Stimulated activated CD4-positive, alpha-beta T cell treated with anti-CD3 and anti-CD28 coated beads, Interleukin-4, amount 100 ng/mL, for 1 hour (primary cell): ENCODE measurements around the gene GPATCH2L.
A peak's percentile ranks its signal among the peaks of the same experiment; 100 is the strongest.

Experiments
- DNase-seq: peaks from one replicate; pipeline ENCODE4 v3.0.0-alpha.2; 2020

Gene GPATCH2L

DNA sequence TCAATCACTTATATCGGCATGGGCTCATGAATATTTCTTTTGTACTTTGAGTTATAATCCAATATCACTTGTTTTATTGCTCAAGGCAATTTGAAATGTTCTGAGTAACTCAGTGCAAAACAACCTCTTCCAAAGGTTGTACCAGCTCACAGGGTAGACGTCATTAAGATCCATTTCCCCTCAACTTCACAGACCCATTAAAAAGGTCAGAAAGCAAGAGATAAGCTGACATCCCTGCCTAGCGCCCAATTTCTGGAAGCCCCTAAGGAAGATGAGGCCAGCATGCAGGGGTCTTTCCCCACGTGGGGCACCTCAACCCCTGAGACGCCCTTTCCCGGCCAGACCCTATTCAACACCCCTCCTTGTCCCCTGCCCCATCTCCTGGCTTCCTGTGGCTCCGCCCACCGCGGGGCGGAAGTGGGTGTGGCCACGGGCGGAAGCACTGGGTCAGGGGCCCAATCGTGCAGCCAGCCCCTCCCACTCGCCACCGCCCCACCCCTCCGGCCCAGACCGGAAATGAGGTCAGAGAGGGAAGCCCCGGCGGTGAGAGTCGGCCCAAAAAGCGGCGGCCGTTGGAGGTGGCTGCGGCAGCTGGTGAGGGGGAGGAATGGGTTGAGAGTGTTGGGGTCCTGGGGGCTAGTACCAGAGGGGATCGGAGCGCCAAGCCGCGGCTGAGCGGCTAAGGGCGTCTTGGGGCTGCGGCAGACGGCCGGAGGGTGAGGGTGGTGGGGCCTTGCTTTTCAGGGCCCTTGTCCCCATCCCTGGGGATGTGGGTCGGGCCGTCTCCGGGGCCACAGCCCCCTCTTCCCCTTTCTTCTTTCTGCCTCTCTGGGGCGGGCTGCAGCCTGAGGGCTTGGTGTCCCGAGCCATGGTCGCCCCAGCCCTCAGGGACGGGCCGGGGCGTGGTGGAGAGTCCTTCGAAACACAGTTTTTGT lies at the start of gene GPATCH2L:
Gene GPATCH2L (plus strand): TSS at position 525 of the 935 bp plus-strand sequence. CDS start 2,442 bp downstream, outside the sequence.
- DNase-seq = peak; percentile 98

DNA sequence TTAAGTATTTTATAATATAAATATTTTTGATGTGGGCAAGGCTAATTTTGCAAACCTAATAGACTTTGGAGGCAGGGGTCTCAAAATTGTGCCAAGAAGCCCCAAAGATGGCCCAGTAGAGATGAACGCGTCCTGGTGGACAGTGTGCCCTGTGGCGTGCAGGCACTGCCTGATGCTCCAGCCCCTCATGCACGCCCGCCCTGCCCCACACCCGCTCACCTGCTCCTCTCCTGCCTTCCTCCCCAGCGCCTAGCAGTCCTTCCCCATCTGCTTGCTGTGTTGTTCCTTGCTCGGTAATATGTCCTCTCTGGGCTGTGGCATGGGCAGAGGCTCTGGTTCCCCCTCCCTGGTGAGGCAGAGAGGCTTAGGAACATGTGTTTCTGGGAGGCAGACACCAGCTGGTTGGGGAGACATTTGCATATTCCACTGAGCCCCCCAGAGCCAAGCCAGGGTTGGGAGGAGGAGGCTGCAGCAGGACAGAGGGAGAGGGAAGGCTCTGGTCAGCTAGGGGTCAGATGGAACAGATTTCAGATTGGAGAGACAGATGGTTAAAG lies 46.8 kb upstream of the GPATCH2L start:
- DNase-seq = no peak

DNA sequence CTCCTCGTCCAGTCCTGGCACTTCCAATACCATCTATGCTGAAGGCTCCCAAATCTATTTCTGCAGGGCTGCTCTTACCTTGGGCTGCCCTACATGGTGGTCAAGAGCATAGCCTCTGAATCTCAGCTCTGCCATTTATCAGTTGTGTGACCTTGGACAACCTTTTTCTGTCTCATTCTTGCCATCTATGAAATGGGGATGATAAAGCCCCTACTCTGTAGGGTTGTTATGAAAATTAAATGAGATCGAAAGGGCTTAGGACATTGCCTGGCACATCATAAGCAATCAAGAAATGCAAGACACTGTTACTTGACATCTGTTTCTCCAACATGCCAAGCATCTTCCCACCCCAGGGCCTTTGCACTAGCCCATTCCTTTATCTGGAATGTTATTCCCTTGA lies 45.5 kb upstream of the GPATCH2L start:
- DNase-seq = no peak

DNA sequence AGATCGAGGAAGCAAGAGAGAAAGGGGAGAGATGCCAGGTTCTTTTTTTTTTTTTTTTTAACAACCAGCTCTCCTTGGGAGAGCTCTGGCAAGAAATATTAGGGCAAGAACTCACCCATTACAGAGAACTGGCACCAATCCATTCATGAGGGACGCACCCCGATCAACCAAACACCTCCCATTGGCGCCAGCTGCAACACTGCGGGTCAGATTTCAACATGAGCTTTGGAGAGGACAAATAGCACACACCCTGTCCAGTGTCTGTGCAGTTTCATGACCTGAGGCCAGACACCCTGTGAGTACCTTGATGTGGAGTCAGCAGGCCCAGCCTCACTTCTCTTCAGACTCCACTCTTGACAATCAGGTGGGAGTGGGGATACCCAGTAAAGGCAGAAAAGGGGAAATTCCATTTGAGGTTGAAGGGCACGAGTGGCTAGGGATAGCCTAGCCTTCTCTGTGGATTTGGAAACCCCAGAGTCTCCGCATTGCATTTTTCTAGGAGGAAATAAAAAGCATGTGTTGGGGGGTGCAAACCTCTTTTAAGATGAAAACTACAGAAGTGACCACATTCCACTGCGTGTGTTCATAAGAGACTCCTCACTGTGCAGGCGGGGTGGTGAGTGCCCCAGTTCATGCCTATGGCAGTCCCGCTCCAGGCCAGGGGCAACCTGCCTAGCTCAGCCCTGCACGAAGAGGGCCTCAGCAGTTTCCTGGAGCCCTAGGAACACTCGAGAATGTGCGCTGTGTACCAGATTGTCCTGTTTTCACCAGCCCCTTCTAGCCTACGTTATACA lies 42.4 kb upstream of the GPATCH2L start:
- DNase-seq = no peak

DNA sequence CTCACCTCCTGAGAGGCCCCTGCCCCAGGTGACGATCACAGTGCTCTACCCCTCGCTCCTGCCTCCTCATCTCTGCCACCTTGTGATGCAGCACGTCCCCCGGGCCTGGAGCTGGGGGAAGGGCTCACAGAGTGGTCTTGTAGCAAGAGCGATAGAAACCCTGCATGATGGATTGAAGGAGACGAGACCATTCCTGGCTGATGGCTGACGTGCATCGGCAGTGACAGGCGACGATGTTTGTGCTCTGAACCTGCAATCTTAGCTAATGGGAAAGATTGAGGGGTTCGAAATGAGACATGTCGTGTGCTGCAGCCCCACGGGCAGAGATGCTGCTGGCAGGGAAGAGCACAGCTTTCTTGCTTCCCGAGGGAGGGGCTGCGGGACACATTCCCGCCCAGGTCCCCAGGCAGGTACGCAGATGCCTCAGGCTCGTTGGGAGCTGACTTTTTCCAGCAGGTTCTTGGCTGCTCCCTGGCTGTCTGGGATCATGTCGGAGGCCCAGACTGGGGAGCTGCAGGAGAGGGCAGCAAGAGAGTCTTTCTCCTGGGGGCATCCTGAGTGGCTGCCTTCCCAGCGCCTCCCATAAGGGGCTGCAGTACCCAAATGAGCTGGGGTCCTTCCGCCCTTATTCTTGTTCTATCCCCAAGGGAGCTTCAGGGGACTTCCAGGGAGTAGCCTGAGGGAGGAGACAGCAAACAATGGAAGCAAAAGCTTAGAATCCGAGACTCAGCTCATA lies 38.7 kb upstream of the GPATCH2L start:
- no peak for DNase-seq

DNA sequence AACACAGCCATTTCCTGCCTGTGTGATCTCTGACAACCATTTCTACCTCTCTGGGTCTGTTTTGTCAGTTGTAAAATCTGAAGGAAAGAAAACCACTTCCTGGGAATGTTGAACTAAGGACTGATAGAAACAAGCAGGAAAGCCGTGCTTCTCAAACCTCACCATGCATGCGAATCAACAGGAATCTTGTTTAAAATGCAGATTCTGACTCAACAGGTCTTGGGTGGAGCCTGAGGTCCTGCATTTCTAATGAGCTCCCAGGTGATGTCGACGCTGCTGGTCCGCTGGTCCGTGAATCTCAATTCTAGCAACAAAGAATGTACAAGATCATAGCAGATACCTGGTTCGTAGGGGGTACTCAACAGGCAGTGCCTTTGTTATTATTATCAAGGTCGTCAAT lies 38.0 kb upstream of the GPATCH2L start:
- DNase-seq = no peak

DNA sequence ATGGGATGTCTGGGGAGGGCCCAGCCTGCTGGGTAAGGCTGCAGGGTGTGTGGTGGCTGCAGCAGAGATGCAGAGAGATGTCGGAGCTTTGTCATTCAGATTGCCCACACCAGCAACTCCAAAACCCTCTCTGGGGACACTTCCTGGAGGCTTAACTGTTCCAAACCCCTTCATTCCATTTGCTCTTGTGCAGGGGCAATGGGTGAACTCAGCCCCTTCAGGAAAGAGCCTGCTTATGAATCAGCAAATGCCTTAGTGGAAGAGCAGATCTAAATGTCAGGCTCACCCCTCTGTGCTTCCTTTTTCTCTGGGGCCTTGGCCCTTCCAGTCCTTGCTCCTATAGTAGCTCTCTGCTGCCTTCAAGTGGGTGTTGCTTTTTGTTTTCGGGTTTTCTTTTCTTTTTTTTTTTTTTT lies 36.7 kb upstream of the GPATCH2L start:
- no peak for DNase-seq

DNA sequence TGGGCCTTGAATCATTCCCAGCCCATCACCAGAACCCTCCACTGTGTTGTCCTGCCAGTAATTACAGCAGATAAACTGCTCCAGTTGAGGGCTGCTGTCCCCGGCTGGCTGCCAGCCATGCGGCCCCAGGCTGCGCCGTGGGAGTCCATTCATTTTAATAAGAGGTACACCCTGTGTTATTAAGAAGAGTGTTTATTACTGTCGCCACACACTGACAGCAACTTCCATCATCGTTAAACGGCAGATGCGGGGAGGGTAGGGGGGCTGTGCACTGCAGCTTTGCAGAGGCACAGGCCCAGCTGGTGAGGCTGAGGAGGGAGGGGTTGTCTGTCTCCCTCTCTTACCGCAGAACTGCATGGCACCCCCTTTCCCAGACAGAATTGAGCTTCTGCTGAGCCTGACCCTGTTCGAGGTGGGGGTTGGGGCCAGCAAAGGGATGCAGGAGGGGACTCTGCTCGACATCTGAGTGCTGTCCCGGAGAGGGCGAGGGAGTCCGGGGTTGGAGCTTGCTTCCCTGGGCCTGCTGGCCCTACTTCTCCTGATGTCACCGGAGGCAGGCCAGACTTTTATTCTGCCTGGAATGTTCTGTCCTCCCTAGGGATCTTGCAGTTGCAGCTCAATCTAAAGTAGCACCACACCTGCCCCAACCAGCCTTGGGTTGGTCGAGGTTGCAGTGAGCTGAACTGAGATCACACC lies 33.8 kb upstream of the GPATCH2L start:
- no peak for DNase-seq

DNA sequence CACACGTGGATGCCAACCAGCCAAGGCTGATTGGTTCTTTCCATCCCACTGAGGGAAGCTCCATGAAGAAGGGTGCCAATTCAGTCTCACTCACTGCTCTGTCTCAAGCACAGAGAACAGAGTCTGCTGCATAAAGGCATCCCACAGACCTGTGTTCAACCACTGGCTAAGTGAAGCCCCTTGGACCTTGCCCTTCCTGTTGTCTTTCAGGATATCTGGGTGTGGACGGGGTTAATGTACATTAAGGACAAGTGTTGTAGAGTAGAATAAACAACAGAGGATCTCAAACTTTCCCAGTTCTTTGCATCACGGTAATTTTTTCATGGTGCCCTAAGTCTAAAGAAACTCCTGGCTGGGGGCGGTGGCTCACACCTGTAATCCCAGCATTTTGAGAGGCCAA lies 33.1 kb upstream of the GPATCH2L start:
- no peak for DNase-seq

DNA sequence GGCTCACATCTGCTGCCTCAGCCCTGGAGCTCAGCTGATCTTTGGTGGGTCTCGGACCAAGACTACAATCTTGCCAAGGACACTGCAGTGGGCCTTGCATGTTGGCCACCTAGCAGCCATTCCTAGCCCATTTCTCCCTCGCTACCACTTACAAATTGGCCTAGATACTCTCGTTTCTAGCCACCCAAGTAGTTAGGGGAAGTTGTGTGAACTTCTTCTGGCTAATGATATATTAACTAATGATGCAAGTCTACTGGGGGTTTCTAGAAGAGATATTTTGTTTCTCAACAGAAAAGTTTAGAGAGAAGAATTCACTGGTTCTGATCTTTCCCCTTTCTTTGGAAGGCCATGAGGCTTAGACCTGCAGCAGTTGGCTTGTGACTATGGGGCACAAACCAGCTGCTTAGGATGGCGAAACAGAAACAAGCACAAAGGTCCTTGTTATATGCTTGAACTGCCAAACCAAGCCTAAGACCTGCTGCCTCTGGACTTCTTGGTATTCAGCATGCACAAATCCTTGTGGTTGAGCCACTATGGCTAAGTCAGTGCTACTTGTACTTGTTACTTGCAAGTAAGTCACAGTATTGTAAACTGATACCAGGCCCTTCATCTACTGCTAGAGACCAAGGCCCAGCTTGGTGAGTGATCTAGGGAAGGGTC lies 30.5 kb upstream of the GPATCH2L start:
- DNase-seq = no peak

DNA sequence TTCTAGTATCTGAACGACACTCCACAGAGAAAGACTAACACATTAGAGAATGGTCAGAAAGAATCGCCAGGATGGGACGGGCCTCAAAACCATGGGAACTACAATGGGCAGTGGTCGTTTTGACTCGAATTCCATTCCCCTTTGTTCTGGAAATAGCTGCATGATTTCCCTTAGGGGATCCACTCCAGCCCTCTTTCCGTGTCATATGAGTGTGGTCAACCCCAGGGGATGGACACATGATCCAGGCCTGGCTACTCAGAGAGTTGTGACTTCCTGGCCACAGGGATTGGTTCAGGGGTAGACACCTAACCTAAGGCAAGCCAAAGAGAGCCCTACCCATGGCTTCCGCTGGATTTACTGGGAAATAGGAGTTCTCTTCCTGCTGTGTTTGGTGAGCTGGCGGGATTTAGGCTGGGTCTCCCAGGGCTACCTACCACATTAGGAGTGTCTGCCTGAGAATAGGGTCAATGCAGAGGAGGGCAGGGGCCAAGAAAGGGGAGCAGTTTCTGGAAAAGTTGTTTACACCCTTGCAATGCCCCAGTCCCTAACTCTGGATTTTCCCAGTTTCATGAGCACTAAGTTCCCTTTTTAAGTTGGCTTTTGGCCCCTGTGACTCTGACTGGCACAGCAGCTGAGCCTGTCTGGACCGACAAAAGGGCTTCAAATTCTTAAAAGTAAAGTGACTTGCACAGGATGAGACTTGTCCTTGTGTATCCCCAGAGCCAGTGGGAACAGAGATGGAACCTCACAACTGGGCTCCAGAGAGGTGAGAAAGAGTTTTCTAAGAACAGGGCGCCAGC lies 28.1 kb upstream of the GPATCH2L start:
- DNase-seq = no peak

DNA sequence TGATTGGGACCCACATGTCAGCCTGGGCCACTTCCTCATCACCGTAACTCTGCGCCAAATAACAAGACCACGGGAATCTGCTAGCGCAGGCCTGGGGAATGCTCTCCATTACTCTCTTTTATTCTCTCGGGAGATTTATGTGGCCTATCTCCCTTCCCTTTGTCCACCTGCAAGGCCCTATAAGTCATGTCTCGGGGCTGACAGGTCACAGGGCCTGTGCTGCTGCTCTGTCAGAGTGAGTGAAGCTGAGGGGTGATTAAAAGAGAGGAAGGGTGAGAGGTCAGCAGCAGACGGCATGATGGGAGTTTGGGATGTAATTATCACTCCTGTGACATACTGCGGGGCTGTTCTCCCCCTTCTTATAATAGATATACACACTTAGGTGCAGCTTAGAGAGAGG lies 26.2 kb upstream of the GPATCH2L start:
- DNase-seq = no peak

DNA sequence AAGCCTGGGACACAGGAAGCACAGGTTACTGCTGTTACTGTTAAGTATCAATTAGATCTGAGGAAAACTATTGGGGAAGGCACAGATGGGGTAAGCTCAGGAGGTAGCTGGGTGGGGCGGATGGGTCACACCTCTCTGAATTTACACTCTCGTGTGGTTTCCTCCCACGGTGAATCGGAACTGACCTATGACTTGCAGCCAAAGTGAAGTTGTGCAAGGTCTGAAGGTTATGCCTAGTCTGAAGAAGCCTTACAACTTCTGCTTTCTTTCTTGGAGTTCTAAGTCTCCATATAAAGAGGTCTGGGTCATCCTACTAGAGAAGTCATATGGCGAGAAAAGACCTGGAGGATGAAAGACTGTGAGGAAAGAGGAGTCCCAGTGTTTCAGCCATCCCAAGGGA lies 25.6 kb upstream of the GPATCH2L start:
- DNase-seq = no peak

DNA sequence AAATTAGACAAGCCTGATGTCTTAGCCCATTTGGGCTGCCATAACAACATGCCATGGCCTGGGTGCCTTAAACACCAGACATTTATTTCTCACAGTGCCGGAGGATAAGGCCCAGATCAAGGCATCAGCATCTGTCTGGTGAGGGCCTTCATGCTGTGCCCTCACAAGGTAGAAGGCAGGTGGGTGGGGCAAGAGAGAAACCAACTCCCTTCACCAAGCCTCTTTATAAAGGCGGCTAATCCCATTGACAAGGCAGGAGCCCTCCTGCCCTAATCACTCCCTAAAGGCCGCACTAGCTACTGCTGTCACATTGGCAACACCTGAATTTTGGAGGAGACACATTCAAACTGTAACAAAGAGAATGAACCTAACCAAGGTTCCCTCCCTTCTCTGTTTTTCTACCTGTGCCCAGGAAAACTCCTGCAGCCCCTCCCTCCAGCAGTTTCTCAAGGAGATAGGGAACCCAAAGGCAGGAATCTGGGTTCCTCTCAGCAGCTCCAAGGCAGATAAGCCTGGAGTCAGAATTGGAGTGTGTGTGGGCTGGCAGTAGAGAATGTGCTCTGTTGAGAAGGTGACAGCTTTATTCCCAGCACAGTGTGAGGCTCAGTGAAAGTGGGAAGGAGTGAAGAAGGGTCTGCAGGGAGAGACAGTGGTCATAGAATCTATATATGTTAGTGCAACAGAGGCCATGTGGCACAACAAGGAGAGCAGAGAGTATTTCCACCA lies 21.7 kb upstream of the GPATCH2L start:
- DNase-seq = no peak

DNA sequence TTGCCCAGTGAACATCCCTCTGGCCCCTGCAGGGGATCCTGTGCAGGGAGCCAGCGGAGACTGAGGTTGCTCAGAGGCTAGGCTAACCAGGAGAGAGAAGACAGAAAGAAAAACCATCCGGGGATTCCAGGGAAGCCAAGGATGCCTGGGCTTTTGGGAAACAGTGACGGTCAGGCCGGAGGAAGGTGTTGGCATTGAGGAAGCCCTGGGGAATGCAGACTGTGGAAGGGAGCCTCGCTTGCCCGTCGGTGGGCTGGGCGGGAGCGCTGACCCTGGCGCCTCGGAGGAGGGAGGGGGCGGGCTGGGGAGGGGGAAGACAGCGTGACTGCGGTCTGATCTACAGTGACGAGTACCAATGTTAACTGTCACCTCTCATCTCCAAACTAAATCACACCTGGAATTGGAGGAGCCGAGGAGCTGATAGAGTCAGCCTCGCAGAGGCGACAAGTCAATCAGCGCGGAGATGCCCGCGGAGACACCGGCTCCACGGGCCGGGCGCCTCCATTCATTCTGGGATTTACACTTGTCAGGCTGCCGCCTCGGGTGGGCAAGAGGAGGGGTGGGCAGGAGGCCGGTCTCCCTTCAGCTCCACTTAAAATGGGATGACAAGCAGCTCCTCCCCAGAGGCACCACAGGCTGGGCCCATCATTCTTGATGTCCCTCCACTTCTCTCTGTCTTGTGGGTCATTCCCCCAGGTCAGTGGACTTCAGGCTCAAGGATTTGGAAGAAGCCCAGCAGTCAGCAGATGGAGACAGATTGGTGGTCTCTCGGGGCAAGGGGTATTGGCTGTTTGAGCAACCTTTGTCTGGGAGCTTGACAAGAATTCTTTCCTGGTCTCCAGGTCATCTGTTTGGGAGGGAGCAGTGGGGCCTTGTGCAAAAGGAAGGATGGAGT lies 20.4 kb upstream of the GPATCH2L start:
- no peak for DNase-seq

DNA sequence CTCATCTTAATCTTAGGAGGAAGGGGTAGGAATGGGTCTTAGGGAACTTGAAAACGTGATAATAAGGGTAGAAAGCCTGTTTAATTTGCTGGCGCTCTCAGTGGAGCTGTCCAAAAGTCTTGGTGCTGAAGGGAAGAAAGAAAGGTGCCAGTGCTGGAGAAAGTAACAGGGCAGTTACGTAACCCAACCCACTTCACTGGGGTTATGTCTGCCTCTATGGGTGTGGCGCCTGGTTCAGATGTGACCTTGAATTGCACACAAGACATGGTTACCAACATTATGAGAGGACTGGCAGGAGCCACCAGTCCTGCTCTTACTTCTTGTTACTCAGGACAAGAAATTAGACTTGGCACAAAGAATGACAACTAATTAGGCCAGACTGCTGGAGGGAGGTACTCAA lies 18.6 kb upstream of the GPATCH2L start:
- no peak for DNase-seq

DNA sequence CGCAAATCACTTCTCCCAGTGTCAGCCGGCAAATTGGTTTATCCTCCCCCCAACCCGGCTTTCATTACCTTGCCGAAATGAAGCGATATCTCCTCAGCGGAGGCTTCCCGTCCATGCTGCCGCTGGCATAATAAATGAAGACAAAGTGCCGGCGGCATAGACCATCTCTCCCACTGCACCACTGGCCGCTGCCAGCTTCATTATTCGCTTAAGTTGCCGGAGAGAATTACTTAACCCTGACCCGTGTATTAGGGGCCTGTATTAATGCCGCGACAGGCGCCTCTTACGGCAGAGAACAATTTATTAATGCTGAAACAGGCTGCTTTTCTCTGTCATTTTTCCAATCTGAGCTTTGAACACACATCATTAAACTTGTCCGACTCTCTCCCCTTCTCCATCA lies 17.5 kb upstream of the GPATCH2L start:
- no peak for DNase-seq

DNA sequence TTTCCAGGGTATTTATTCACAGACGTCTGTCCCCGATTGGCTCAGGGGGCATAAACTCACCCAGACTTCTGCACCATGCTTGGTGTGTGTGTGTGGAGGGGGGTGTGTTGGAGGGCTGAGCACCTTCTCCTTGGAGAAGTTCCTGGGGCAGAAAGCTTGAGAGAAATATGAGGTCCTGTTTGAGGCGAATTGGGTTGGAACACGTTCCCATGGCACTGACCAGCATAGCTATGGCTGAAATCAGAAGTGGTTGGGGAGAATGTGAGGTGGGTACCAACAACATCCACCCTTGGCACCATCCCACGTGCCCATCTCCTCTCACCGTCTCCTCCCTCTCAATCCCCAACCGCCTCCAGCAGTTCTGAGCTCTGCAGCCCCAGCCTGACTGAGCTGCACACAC lies 16.0 kb upstream of the GPATCH2L start:
- no peak for DNase-seq

DNA sequence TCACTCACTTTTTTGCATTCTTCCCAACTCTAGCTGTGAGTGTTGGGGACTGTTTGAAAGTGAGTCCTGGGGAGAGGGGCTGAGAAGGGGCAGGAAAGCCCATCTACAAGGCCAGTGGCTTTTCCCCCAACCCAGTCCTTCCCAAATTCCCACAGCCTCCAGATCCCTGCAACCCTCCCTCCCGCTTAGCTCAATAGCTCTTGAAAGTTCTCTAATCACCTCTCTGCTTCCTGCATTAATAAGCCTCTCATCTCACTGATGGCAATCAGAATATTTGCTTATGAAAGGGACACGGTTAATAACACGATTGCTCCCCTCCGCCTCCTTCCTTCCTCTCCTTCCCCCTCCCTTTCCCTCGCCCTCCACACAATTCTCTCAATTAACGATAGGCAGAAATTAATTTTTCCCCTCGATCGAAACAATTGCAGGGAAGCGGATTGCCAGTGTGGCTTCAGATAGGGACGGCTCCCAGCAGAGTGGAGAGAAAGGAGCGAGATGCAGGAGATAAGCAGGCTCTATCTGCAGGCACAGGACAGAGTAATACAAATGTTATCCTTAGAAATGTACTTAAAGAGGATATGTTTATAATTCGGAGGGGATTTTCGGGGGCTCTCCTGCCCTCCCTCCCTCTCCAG lies 15.1 kb upstream of the GPATCH2L start:
- DNase-seq = no peak
